Fibroblast of lung (primary cell): ENCODE data around the gene TEX29. TPM values are rescaled to one million over a fixed set of nuclear protein-coding genes. Genes with fewer than 3 reads are reported as not detected.

Experiments
- DNase-seq, 2 donors: peaks; one replicate each; pipeline versions ENCODE4 v3.0.0 to v3.0.0-alpha.2; 2010; ENCODE audit warnings: low read depth in 2 of 2
- H2AFZ ChIP-seq: 2 replicates; pipeline ENCODE4 v1.5.1; 2012; ENCODE audit warnings: low read length, control low read depth, inconsistent platforms
- H3K27ac ChIP-seq: 2 replicates; pipeline ENCODE4 v1.5.1; 2011; ENCODE audit warnings: low read length, control low read depth; ENCODE audit not compliant: insufficient read depth
- H3K27me3 ChIP-seq: 2 replicates; pipeline ENCODE4 v1.5.1; 2011; ENCODE audit warnings: mild to moderate bottlenecking, low read length; ENCODE audit not compliant: control insufficient read depth, insufficient read depth
- H3K36me3 ChIP-seq: 2 replicates; pipeline ENCODE4 v1.5.1; 2011; ENCODE audit warnings: low read length; ENCODE audit not compliant: control insufficient read depth, insufficient read depth
- H3K4me1 ChIP-seq: 2 replicates; pipeline ENCODE4 v1.5.1; 2011; ENCODE audit warnings: low read length; ENCODE audit not compliant: control insufficient read depth, insufficient read depth; ENCODE audit errors: extremely low read depth
- H3K4me2 ChIP-seq: 2 replicates; pipeline ENCODE4 v1.5.1; 2011; ENCODE audit warnings: low read length, control low read depth; ENCODE audit not compliant: insufficient read depth; ENCODE audit errors: extremely low read depth
- H3K4me3 ChIP-seq, 4 experiments: fragments of 200-600 bp in 1 of 4; sonication (generic) in 1 of 4; replicated peaks in 1 of 4; 2 replicates each; pipeline ENCODE4 v1.5.1; 2011 to 2016; ENCODE audit warnings: low read length in 4 of 4, low read depth in 3 of 4, mild to moderate bottlenecking in 3 of 4, control low read depth in 2 of 4, inconsistent platforms in 1 of 4, mixed read lengths in 1 of 4; ENCODE audit not compliant: insufficient read depth in 1 of 4; ENCODE audit errors: control extremely low read depth in 1 of 4
- H3K79me2 ChIP-seq: 2 replicates; pipeline ENCODE4 v1.5.1; 2012; ENCODE audit warnings: mild to moderate bottlenecking, low read length, inconsistent platforms; ENCODE audit not compliant: control insufficient read depth, insufficient read depth
- H3K9ac ChIP-seq: 2 replicates; pipeline ENCODE4 v1.5.1; 2011; ENCODE audit warnings: mild to moderate bottlenecking, low read length, control low read depth; ENCODE audit not compliant: insufficient read depth
- H3K9me3 ChIP-seq: 2 replicates; pipeline ENCODE4 v1.5.1; 2012; ENCODE audit warnings: low read depth, low read length; ENCODE audit not compliant: control insufficient read depth, insufficient read depth
- H4K20me1 ChIP-seq: 2 replicates; pipeline ENCODE4 v1.5.1; 2011; ENCODE audit warnings: low read length; ENCODE audit not compliant: control insufficient read depth, insufficient read depth; ENCODE audit errors: extremely low read depth
- EZH2 ChIP-seq: IDR thresholded peaks from 2 replicates; pipeline ENCODE4 v1.5.1; 2012; ENCODE audit warnings: low read length, control low read depth, mild to moderate bottlenecking; ENCODE audit errors: missing control alignments
- polyA plus RNA-seq, 2 donors: library from polyadenylated mRNA; depleted of rRNA in 1 of 2; stranded (reverse) in 1 of 2; unstranded in 1 of 2; fragments of >200 nt; gene quantifications; 2 replicates each; pipeline ENCODE4 v1.2.1, GENCODE V29; 2011 to 2012; ENCODE audit warnings: missing spikeins in 1 of 2
- total RNA-seq: library from RNA; depleted of rRNA; stranded (reverse); fragments of >200 nt; gene quantifications from 2 replicates; pipeline ENCODE4 v1.2.1, GENCODE V29; 2014
- TF ChIP-seq, protein P1 (sequence below), 2 donors: IDR thresholded peaks in 1 of 2; conservative IDR thresholded peaks in 1 of 2; 1 replicate in 1 of 2; 2 replicates in 1 of 2; pipeline ENCODE4 v1.5.1; 2011 to 2012; ENCODE audit warnings: low read length in 2 of 2, control low read depth in 1 of 2, inconsistent platforms in 1 of 2, low read depth in 1 of 2, mild to moderate bottlenecking in 1 of 2

The TEX29 gene
- total and polyA plus RNA-seq, 2 donors (not counting 1 experiment from before 2014, with no cell fraction given), result 0.66 to 1.7 TPM

DNA sequence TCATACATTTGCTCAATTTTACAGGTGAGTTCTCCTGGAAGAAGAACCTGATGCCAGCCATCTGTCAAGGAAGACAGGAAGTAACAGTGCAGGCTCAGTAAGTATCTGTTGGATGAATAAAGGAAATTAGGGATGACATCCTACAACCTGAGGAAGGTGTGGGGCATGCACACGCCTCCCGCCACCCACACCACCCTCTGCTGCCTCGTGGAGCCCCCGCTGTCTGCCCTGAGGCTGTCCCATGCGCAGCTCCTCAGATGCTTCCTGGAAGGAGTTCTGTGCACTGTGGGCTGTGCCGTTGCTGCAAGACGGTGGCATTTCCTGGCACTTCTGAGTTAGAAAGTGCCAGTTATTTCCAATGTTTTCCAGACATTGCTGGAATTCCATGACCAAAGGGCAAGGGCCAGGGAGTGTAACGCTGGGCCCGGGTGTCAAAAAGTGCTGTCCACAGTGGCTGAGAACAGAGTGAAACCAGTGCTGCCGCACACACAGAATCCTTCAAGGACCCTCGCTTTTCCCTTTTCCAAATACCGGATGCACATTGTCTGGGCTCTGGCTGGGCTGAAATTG is 4.2 kb upstream of the TEX29 start:
- H3K36me3 ChIP-seq, result no peaks in the 10 kb centered on the region
- no peak overlapping the region for H3K4me3 ChIP-seq
- no peak overlapping the region for H3K4me2 ChIP-seq
- H3K4me1 ChIP-seq, result no peaks in the 10 kb centered on the region
- DNase-seq, result no peak
- H3K9ac ChIP-seq, result no peak overlapping the region
- no peak for TF ChIP-seq EZH2
- TF ChIP-seq, protein P1, sequence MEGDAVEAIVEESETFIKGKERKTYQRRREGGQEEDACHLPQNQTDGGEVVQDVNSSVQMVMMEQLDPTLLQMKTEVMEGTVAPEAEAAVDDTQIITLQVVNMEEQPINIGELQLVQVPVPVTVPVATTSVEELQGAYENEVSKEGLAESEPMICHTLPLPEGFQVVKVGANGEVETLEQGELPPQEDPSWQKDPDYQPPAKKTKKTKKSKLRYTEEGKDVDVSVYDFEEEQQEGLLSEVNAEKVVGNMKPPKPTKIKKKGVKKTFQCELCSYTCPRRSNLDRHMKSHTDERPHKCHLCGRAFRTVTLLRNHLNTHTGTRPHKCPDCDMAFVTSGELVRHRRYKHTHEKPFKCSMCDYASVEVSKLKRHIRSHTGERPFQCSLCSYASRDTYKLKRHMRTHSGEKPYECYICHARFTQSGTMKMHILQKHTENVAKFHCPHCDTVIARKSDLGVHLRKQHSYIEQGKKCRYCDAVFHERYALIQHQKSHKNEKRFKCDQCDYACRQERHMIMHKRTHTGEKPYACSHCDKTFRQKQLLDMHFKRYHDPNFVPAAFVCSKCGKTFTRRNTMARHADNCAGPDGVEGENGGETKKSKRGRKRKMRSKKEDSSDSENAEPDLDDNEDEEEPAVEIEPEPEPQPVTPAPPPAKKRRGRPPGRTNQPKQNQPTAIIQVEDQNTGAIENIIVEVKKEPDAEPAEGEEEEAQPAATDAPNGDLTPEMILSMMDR (conservative IDR thresholded peaks at IDR 0.05 in 1 of 2, IDR thresholded peaks at IDR 0.05 in 1 of 2; ENCODE audit: low read depth in 1 of 2, low read length in 2 of 2), result no peak
- H3K79me2 ChIP-seq, result no peaks in the 10 kb centered on the region
- no peaks in the 10 kb centered on the region for H3K9me3 ChIP-seq
- H4K20me1 ChIP-seq, result no peaks in the 10 kb centered on the region
- no peak overlapping the region for H2AFZ ChIP-seq
- H3K27ac ChIP-seq, result no peak overlapping the region
- H3K27me3 ChIP-seq, result no peaks in the 10 kb centered on the region

- TF ChIP-seq, protein P1 (conservative IDR thresholded peaks at IDR 0.05 in 1 of 2, IDR thresholded peaks at IDR 0.05 in 1 of 2; ENCODE audit: low read depth in 1 of 2, low read length in 2 of 2), result no peak
- TF ChIP-seq EZH2, result no peak
- Histone ChIP-seq H3K36me3 (no peaks in the 10 kb centered on the region), H2AFZ (no peak overlapping the region), H3K4me3 (no peak overlapping the region), H3K9ac (no peak overlapping the region), H3K79me2 (no peaks in the 10 kb centered on the region), H3K27me3 (no peaks in the 10 kb centered on the region), H3K9me3 (no peaks in the 10 kb centered on the region), H3K4me1 (no peaks in the 10 kb centered on the region), H3K4me2 (no peak overlapping the region), H3K27ac (no peak overlapping the region), H4K20me1 (no peaks in the 10 kb centered on the region)
- no peak for DNase-seq
Measured at GRCh38 chr13:111317042-111317550, 3.3 kb upstream of the TEX29 start.

GRCh38 chr13:111317571-111318345 is 2.7 kb upstream of the TEX29 start:
- H3K9me3 ChIP-seq, result no peaks in the 10 kb centered on the region
- no peak overlapping the region for H3K4me3 ChIP-seq
- H4K20me1 ChIP-seq, result no peaks in the 10 kb centered on the region
- H3K4me1 ChIP-seq, result no peaks in the 10 kb centered on the region
- no peaks in the 10 kb centered on the region for H3K79me2 ChIP-seq
- no peaks in the 10 kb centered on the region for H3K27me3 ChIP-seq
- no peak for DNase-seq
- H3K27ac ChIP-seq, result no peak overlapping the region
- H3K36me3 ChIP-seq, result no peaks in the 10 kb centered on the region
- H2AFZ ChIP-seq, result no peak overlapping the region
- no peak overlapping the region for H3K4me2 ChIP-seq
- no peak for TF ChIP-seq EZH2
- TF ChIP-seq, protein P1 (conservative IDR thresholded peaks at IDR 0.05 in 1 of 2, IDR thresholded peaks at IDR 0.05 in 1 of 2; ENCODE audit: low read depth in 1 of 2, low read length in 2 of 2), result no peak
- H3K9ac ChIP-seq, result no peak overlapping the region
